NCI-H345 treated with DMSO at 0.1 percent for 48 hours (cell line): ENCODE data around the gene OLIG2.
A peak's percentile ranks its signal among the peaks of the same experiment; 100 is the strongest.

Source experiments
- DNase-seq: peaks from one replicate; lab custom pipeline; 2025; ENCODE audit not compliant: unreplicated experiment; lab: John Stamatoyannopoulos, UW

OLIG2 gene

DNA sequence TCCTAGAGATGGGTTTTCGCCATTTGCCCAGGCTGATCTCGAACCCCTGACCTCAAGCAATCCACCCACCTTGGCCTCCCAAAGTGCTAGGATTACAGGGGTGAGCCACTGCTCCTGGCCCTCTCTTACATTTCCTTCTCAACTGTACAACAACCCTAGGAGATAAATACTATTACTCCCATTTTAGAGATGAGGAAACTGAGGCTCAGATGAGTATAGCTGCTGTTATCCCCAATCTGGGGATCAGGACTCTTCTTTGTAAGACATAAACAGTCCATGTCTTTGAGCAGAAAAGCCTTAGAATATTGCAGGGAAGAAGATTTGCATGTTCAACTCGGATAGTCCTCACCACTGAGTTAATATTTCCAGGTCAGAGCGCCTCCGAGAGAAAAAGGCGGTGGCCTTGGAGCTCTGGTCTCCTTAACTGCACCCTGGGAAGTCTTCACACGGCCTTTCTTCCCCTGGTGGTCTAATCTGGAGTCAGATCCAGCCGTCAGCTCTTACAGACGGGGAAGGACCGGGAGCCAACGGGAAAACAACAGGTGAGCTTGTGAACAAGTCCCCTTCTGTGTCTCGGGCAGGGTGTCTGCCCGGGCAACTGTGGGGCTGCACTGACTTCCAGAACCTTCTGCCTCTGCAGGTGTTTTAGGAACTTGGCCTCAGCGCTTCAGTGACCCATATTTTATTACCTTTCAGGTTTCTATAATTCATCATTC lies 38.3 kb downstream of the OLIG2 start:
- DNase-seq = no peak

DNA sequence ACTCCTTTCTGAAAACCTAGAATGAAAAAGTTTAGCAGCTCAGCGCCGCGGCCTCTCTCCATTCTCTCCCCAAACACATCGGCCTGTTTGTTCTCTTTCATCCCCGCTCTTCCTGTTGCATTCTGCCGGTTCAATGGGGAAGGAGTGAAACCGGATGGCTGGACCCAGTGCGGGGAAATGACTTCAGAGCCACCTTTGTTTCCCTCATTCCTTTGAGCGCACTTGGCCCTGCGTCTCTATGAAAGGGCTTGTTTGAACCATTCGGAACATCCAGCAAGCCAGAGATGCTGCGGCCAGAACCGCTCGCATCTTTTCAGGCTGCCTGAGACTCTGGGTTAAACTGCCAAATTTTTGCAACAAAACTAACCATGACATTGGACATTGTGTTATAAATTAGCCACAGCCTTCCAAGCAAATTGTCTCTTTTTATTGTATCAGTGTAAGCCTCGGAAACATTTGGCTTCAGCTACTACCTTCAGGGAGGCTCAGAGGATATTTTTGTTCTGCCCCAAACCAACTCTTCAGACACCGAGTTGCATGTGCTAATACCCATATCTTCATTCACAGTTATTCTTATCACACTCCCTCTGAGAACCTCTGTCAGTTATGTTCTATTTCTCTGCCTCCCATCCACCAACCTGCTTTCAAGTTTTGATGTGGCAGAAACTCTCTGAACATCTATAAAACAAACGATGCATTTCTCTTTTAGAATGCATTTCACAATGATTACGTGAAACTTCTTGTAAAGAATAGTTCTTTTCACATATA lies 39.1 kb downstream of the OLIG2 start:
- no peak for DNase-seq

DNA sequence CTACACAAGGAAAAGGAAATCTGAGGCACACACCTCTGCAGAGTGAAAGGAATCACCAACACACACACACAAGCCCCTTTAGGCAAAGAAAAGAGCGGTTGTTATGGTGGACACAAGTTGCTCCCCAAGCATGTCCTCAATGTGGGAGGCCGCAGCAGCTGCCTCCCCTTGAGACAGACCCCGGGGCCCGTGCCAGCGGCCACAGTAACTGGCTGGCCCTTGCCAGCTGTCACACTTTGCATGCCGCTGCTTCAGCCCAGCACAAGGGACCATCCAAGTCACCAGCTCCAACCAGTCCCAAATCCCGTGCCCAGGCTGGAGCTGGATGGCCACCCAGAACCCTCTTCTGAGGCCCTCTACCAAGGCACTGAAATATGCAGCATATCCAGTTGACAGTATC lies 41.3 kb downstream of the OLIG2 start:
- no peak for DNase-seq

DNA sequence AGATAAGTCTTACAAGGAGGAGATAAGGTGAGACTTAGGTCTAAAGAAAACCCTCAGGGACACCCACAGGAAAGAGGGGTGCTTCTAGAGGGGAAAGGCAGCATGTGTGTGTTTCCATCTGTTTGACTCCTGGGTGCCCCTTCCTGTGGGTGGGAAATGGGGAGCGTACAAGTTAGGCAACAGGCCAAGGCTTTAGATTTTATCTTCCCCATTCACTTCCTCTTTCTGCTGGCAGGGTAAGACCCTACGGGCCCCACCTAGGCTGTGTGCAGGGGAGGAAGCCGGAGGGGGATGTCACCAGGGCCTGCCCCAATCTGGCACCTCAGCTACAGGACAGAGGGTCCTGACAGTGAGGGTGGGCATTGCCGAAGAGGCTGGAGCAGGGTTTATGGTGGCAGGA lies 41.7 kb downstream of the OLIG2 start:
- DNase-seq = no peak

DNA sequence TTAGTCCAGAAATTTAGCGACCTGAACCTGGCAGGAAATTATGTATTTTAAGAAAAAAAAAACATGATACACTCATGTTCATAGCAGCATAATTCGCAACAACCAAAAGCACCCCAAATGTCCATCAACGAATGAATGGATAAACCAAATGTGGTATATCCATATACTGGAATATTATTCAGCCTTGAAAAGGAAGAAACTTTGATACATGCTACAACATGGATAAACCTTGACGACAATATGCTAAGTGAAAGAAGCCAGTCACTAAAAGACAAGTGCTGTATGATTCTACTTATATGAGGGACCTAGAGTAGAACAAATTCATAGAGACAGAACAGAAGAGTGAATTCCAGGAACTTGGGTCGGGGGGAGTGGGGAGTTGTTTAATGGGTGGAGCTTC lies 43.5 kb downstream of the OLIG2 start:
- DNase-seq = no peak

DNA sequence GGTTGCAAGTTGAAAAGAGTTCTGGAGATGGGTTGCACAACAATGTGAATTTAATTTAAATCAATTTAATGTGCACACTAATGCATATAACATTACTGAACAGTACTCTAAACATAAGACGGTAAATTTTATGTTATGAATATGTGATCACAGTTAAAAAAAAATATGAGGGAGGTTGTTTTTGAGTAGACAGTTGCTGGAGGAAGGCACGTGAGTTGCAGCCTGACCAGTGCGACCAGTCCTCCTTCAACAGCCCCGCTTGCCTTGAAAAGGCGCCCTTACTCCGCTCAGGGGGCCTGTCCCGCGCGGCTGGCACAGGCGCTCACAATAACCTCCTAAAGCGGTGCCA lies 43.9 kb downstream of the OLIG2 start:
- no peak for DNase-seq

DNA sequence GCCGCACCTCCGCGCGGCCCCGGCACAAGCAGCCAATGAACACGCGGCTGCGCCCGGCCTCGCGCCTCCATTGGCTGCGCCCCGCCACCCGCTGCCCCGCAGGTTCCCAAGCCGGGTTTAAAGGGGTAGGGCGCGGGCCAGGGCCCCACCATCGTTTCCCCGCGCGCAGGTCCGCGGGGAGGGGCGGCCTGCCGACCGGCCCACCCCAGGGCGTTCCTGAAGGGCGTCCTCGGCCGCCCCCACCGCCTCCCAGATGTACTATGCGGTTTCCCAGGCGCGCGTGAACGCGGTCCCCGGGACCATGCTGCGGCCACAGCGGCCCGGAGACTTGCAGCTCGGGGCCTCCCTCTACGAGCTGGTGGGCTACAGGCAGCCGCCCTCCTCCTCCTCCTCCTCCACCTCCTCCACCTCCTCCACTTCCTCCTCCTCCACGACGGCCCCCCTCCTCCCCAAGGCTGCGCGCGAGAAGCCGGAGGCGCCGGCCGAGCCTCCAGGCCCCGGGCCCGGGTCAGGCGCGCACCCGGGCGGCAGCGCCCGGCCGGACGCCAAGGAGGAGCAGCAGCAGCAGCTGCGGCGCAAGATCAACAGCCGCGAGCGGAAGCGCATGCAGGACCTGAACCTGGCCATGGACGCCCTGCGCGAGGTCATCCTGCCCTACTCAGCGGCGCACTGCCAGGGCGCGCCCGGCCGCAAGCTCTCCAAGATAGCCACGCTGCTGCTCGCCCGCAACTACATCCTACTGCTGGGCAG lies 44.4 kb downstream of the OLIG2 start, which contains the start of gene OLIG1:
TSS of gene OLIG1 (plus strand) at position 148 of the 750 bp plus-strand sequence. CDS start at position 254, 106 bp downstream.
- peak; percentile 69 for DNase-seq

DNA sequence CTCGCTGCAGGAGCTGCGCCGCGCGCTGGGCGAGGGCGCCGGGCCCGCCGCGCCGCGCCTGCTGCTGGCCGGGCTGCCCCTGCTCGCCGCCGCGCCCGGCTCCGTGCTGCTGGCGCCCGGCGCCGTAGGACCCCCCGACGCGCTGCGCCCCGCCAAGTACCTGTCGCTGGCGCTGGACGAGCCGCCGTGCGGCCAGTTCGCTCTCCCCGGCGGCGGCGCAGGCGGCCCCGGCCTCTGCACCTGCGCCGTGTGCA lies 44.9 kb downstream of the OLIG2 start:
- DNase-seq = no peak

DNA sequence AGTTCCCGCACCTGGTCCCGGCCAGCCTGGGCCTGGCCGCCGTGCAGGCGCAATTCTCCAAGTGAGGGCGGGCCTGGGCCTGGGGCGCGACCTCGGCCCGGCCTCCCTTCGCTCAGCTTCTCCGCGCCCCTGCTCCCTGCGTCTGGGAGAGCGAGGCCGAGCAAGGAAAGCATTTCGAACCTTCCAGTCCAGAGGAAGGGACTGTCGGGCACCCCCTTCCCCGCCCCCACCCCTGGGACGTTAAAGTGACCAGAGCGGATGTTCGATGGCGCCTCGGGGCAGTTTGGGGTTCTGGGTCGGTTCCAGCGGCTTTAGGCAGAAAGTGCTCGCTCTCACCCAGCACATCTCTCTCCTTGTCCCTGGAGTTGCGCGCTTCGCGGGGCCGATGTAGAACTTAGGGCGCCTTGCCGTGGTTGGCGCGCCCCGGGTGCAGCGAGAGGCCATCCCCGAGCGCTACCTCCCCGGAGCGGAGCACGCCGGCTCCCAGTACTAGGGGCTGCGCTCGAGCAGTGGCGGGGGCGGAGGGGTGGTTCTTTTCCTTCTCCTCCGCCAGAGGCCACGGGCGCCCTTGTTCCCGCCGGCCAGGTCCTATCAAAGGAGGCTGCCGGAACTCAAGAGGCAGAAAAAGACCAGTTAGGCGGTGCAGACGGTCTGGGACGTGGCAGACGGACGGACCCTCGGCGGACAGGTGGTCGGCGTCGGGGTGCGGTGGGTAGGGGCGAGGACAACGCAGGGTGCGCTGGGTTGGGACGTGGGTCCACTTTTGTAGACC lies 45.4 kb downstream of the OLIG2 start:
- DNase-seq = no peak

DNA sequence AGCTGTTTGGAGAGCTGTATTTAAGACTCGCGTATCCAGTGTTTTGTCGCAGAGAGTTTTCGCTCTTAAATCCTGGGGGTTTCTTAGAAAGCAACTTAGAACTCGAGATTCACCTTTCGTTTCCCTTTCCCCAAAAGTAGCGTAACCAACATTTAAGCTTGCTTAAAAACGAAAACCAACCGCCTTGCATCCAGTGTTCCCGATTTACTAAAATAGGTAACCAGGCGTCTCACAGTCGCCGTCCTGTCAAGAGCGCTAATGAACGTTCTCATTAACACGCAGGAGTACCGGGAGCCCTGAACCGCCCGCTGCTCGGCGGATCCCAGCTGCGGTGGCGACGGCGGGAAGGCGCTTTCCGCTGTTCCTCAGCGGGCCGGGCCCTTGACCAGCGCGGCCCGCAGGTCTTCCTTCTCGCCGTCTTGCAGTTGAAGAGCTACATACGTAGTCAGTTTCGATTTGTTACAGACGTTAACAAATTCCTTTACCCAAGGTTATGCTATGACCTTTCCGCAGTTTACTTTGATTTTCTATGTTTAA lies 46.1 kb downstream of the OLIG2 start:
- no peak for DNase-seq

DNA sequence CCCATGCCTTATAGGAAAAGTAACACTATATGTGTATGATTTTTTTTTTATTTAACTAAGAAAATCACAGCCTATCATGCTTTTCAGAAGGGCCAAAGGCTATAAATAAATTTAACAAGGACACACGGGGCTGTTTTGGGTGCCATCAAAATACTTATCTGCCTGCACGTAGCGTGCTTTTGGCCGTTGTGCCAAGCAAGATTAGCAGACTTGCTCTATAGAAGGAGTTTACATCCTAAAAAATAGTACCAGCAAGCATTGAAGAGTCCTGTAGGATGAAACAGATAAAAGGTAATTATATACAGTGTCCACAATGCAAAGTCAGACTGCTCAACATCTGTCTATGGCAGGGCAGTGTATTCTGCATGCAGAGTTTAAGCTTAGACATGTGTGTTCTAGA lies 47.9 kb downstream of the OLIG2 start:
- no peak for DNase-seq

DNA sequence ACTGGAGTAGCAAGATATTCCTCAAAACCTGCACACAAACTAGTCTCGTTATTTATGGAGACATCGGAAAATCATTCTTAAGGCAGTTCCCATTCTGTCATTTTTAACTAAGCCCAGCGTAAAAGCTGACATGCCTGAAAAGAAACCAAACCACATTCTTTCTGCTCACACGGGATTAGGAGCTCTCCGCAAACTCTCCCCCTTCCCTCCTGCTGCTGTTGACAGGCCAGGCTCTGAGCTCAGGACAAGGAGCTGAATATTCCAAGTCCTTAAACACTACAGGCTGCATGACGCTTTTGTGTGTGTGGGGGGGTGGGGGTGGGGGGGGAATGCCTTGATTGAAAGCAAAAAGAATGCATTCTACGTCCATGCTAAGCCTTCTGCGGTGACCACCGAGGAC lies 49.4 kb downstream of the OLIG2 start:
- DNase-seq = no peak

DNA sequence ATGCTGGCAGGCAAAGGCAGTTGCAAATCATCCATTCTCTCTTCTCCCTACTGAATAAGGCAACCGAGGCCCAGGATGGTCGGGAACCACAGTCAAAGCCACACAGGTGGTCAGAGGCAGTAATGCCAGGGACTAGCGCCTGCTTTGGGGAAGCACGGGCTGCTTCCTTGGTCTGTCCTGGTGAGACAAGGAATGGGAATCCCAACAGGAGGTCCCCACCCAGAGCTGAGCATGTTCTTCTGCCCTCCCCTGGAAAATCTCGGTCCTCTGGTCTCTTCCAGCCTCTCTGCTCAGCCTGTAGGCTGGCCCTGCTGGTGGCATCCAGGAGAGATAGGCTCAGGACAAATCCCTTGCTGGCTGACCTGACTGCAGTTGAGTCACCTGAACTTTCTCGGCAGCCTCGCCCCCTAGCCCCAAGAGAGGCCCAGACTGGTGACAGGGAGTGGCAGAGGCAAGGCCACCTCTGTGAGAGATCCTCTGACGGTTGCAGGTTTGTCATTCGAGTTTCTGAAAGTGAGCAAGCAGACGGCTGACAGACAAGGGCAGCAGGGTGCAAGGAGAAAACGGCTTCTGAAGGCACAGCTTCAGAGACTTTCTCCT lies 50.0 kb downstream of the OLIG2 start:
- DNase-seq = no peak

DNA sequence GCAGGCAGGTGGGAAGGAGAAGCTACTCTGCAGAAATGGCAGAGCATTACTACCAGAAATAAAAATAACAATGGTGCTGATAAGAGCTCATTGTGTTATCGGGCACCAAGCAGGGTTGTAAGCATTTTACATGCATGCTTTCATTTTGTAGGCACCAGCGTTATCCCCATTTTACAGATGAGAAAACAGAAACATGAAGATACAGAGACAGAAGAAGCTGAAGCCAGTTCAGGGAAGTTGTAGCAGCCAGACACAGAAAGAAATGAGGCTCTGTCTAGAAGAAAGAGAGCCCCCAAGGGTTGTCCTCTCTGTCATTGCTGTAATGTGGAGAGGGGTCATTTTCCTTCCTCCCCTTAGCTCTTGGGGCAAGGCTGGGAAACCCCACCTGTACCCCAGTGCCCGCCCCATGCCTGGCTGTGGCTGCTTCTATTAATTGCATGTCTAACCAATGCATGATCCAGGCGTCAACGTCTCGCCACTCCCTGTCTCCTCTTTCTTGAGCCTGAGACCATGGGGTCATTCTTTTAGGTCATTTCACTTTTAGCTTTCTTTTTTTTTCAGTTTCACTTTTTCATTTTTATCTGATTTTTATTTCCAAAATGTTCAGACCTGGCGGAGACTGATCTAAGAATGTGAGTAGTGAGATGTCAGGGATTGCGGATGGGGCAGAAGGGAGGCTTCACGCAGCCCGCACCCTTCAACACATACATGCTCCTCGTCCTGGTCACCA lies 51.0 kb downstream of the OLIG2 start:
- DNase-seq = no peak
